CD14-positive monocyte (primary cell): ENCODE measurements around the gene NFKBIA. TPM values are rescaled to one million over a fixed set of nuclear protein-coding genes. Genes with fewer than 3 reads are reported as not detected.

Experiments used
- DNase-seq, 3 donors: peaks; one replicate each; pipeline ENCODE4 v3.0.0-alpha.2; 2011 to 2022
- H2AFZ ChIP-seq: 2 replicates; pipeline ENCODE4 v1.6.0; 2012; ENCODE audit warnings: mild to moderate bottlenecking, low read depth, low read length, inconsistent platforms; ENCODE audit not compliant: insufficient read depth, poor library complexity, severe bottlenecking
- H3K27ac ChIP-seq, 2 donors: 1 replicate in 1 of 2; 2 replicates in 1 of 2; pipeline ENCODE4 v1.5.1; 2012 to 2013; ENCODE audit warnings: low read length in 2 of 2, control low read depth in 1 of 2, inconsistent platforms in 1 of 2, low read depth in 1 of 2, mild to moderate bottlenecking in 1 of 2
- H3K27me3 ChIP-seq, 2 donors: one replicate each; pipeline versions ENCODE4 v1.6.0 to v1.6.1; 2011 to 2013; ENCODE audit warnings: low read length in 2 of 2; ENCODE audit not compliant: control insufficient read depth in 2 of 2, insufficient read depth in 2 of 2
- H3K36me3 ChIP-seq, 2 donors: replicated peaks in 1 of 2; 1 replicate in 1 of 2; 2 replicates in 1 of 2; pipeline versions ENCODE4 v1.5.1 to v1.6.1; 2012 to 2013; ENCODE audit warnings: low read length in 2 of 2, control low read depth in 1 of 2, inconsistent platforms in 1 of 2, mild to moderate bottlenecking in 1 of 2; ENCODE audit not compliant: insufficient read depth in 2 of 2, control insufficient read depth in 1 of 2
- H3K4me1 ChIP-seq, 2 donors: 1 replicate in 1 of 2; 2 replicates in 1 of 2; pipeline versions ENCODE4 v1.5.1 to v1.6.1; 2012 to 2013; ENCODE audit warnings: low read length in 2 of 2, control low read depth in 1 of 2, inconsistent platforms in 1 of 2, mild to moderate bottlenecking in 1 of 2, moderate library complexity in 1 of 2; ENCODE audit not compliant: insufficient read depth in 2 of 2, control insufficient read depth in 1 of 2
- H3K4me2 ChIP-seq: replicated peaks from 2 replicates; pipeline ENCODE3; 2012; ENCODE audit warnings: low read length, moderate library complexity, mild to moderate bottlenecking; ENCODE audit not compliant: poor library complexity, severe bottlenecking; ENCODE audit errors: extremely low read depth
- H3K4me3 ChIP-seq, 3 experiments: fragments of 200-600 bp in 1 of 3; sonication (generic) in 1 of 3; replicated peaks in 1 of 3; 1 replicate in 2 of 3; 2 replicates in 1 of 3; pipeline ENCODE4 v1.5.1; 2011 to 2013; ENCODE audit warnings: low read length in 3 of 3, mild to moderate bottlenecking in 3 of 3, control low read depth in 2 of 3, low read depth in 2 of 3, inconsistent platforms in 1 of 3, moderate library complexity in 1 of 3
- H3K79me2 ChIP-seq: 2 replicates; pipeline ENCODE4 v1.6.0; 2012; ENCODE audit warnings: mild to moderate bottlenecking, control low read depth, inconsistent platforms, low read length, moderate library complexity; ENCODE audit not compliant: insufficient read depth
- H3K9ac ChIP-seq: 2 replicates; pipeline ENCODE4 v1.6.0; 2017; ENCODE audit warnings: low read length, mild to moderate bottlenecking; ENCODE audit not compliant: insufficient read depth, poor library complexity, severe bottlenecking
- H3K9me3 ChIP-seq, 2 donors: replicated peaks in 1 of 2; 1 replicate in 1 of 2; 2 replicates in 1 of 2; pipeline versions ENCODE4 v1.5.1 to v1.6.1; 2012 to 2013; ENCODE audit warnings: low read length in 2 of 2, control low read depth in 1 of 2; ENCODE audit not compliant: control insufficient read depth in 1 of 2, insufficient read depth in 1 of 2
- H4K20me1 ChIP-seq: 2 replicates; pipeline ENCODE4 v1.6.0; 2012; ENCODE audit warnings: mild to moderate bottlenecking, low read length, control low read depth, moderate library complexity; ENCODE audit not compliant: insufficient read depth
- H3K27ac Mint-ChIP-seq, 7 donors: one replicate each; pipeline ENCODE4 v1.8.0; 2020; ENCODE audit warnings: mild to moderate bottlenecking in 7 of 7, mixed read lengths in 7 of 7, moderate library complexity in 6 of 7, inconsistent platforms in 2 of 7
- H3K27me3 Mint-ChIP-seq, 3 donors: one replicate each; pipeline ENCODE4 v1.8.0; 2021 to 2022; ENCODE audit warnings: low read depth in 3 of 3, mild to moderate bottlenecking in 3 of 3, mixed read lengths in 3 of 3, moderate library complexity in 3 of 3, inconsistent platforms in 1 of 3
- H3K36me3 Mint-ChIP-seq, 2 donors: one replicate each; pipeline ENCODE4 v1.8.0; 2020; ENCODE audit warnings: mixed read lengths in 2 of 2, inconsistent platforms in 1 of 2, mild to moderate bottlenecking in 1 of 2
- H3K4me1 Mint-ChIP-seq: one replicate; pipeline ENCODE4 v1.8.0; 2020; ENCODE audit warnings: mild to moderate bottlenecking, mixed read lengths
- H3K4me3 Mint-ChIP-seq, 2 donors: one replicate each; pipeline ENCODE4 v1.8.0; 2020; ENCODE audit warnings: mild to moderate bottlenecking in 2 of 2, mixed read lengths in 2 of 2, moderate library complexity in 1 of 2
- H3K9me3 Mint-ChIP-seq, 7 donors: one replicate each; pipeline ENCODE4 v1.8.0; 2020 to 2022; ENCODE audit warnings: mixed read lengths in 7 of 7, mild to moderate bottlenecking in 6 of 7, moderate library complexity in 6 of 7, inconsistent platforms in 2 of 7
- CTCF ChIP-seq: fragments of 200-600 bp; IDR thresholded peaks from one replicate; pipeline ENCODE4 v1.8.0; 2022; ENCODE audit warnings: antibody characterized with exemption, mild to moderate bottlenecking
- WGBS: methylation state at CpG from one replicate; pipeline ENCODE4 v1.1.5; 2013; ENCODE audit warnings: missing lambda C conversion rate; ENCODE audit not compliant: insufficient coverage; 5-methylcytosine and 5-hydroxymethylcytosine counted together
- intact Hi-C, 2 donors: fragments of 100-400 bp; cut with micrococcal nuclease; formaldehyde crosslinking; loops; one replicate each; pipeline versions ENCODE4 v1.15.0 to v1.15.1; 2023
- polyA plus RNA-seq, 3 donors: library from polyadenylated mRNA; depleted of rRNA in 1 of 3; unstranded in 2 of 3; stranded (reverse) in 1 of 3; fragments of 300-500 nt in 2 of 3; fragments of >200 nt in 1 of 3; fragmentation: Illumina TruSeq in 2 of 3; gene quantifications; 1 replicate in 2 of 3; 2 replicates in 1 of 3; pipeline ENCODE4 v1.2.3, GENCODE V29; 2012 to 2021

The NFKBIA gene
- polyA plus RNA-seq, 3 donors, result 868 to 4,739 (median 935) TPM

GRCh38 chr14:35368583-35369392 lies 35.8 kb downstream of the NFKBIA start:
- peaks cover 50 to 53% of the 10 kb centered on the region in 2 donors for H3K4me1 ChIP-seq
- Mint-ChIP-seq H3K36me3 (peaks cover 2 to 14% of the 10 kb centered on the region in 2 donors), H3K27ac (peak overlapping the region in 5 of 7 donors; percentile 33 to 99 (median 54)), H3K4me3 (no peak overlapping the region), H3K4me1 (peaks cover 53% of the 10 kb centered on the region), H3K27me3 (peaks cover 0 to 7% (median 0%) of the 10 kb centered on the region in 3 donors), H3K9me3 (peaks cover 2 to 14% (median 7%) of the 10 kb centered on the region in 7 donors)
- no peaks in the 10 kb centered on the region for H3K79me2 ChIP-seq
- intact Hi-C loops, result loop anchor here in 1 of 2 donors (5.0 to 10.0 kb wide), 2 partner anchors 36 to 84 kb away; no protein-coding TSS in a partner anchor
- TF ChIP-seq CTCF, result no peak
- peaks cover 6 to 11% of the 10 kb centered on the region in 2 donors for H3K9me3 ChIP-seq
- no peak overlapping the region for H3K9ac ChIP-seq
- no peaks in the 10 kb centered on the region for H3K27me3 ChIP-seq
- no peaks in the 10 kb centered on the region for H4K20me1 ChIP-seq
- no peak overlapping the region for H3K27ac ChIP-seq
- no peak overlapping the region for H2AFZ ChIP-seq
- no peak for DNase-seq
- no peak overlapping the region for H3K4me3 ChIP-seq
- 93% methylated on average over 30 of the region's 37 CpGs for WGBS
- H3K36me3 ChIP-seq, result no peaks in the 10 kb centered on the region
- H3K4me2 ChIP-seq, result no peak overlapping the region

GRCh38 chr14:35368139-35368460 lies 36.4 kb downstream of the NFKBIA start:
- H3K4me3 ChIP-seq, result no peak overlapping the region
- H3K9ac ChIP-seq, result no peak overlapping the region
- TF ChIP-seq CTCF, result no peak
- H3K27me3 ChIP-seq, result no peaks in the 10 kb centered on the region
- intact Hi-C loops, result loop anchor here in 1 of 2 donors (5.0 to 10.0 kb wide), 2 partner anchors 36 to 83 kb away; no protein-coding TSS in a partner anchor
- H2AFZ ChIP-seq, result peak overlapping the region; percentile 60
- Mint-ChIP-seq H3K9me3 (peaks cover 2 to 14% (median 7%) of the 10 kb centered on the region in 7 donors), H3K4me3 (no peak overlapping the region), H3K4me1 (peaks cover 53% of the 10 kb centered on the region), H3K36me3 (peaks cover 2 to 14% of the 10 kb centered on the region in 2 donors), H3K27ac (peak overlapping the region in 4 of 7 donors; percentile 99 to 100 (median 99)), H3K27me3 (peaks cover 0 to 7% (median 0%) of the 10 kb centered on the region in 3 donors)
- no peaks in the 10 kb centered on the region for H3K79me2 ChIP-seq
- no peak overlapping the region for H3K4me2 ChIP-seq
- H3K4me1 ChIP-seq, result peaks cover 49 to 50% of the 10 kb centered on the region in 2 donors
- WGBS, result no CpG with 5 or more reads among the region's 2 CpGs
- no peak for DNase-seq
- peak overlapping the region in 1 of 2 donors; percentile 98 for H3K27ac ChIP-seq
- H3K9me3 ChIP-seq, result peaks cover 6 to 11% of the 10 kb centered on the region in 2 donors
- no peaks in the 10 kb centered on the region for H3K36me3 ChIP-seq
- H4K20me1 ChIP-seq, result no peaks in the 10 kb centered on the region
